ENCODE results near the gene TAF1B.

DNA sequence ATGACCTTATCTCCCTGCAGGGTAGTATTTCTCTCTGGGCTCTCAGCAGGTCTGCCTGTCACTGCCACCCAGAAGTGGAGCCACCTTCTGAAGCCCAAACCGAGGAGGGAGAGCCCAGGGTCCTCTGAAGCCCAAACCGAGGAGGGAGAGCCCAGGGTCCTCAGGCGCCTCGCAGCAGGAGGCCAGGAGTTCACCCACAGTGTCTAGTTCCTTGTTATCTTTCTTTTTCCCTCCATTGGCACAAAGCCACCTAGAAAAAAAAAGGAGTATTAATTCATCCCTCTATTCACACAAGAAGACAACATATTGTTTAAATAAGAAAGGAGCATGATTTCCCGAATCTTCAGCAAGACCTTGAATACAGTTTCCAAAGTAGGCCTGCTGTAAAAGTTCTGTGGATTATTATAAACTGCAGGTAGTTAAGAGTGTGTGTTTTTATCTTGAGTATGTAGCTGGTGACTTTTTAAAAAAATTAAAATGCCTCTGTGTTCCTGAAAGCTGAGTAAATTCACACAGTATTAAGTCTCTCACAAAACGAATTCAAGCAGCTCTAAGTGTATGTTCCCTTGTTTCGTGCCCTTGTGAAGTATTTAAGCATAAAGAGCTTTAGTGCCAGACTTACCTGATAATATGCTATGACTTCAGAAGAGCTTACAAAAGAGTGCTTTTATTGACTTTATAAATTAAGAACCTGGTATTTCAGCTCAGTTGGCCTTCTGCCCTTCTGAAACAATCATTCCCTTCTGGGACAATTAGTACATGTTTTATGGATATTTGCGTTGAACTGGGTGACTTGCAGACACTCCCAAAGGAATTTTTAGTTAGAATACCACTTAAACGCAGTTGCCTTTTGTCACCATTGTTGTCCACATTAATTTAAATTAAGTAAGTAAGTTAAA is 96.6 kb downstream of the TAF1B start:
- TF ChIP-seq, protein P1, sequence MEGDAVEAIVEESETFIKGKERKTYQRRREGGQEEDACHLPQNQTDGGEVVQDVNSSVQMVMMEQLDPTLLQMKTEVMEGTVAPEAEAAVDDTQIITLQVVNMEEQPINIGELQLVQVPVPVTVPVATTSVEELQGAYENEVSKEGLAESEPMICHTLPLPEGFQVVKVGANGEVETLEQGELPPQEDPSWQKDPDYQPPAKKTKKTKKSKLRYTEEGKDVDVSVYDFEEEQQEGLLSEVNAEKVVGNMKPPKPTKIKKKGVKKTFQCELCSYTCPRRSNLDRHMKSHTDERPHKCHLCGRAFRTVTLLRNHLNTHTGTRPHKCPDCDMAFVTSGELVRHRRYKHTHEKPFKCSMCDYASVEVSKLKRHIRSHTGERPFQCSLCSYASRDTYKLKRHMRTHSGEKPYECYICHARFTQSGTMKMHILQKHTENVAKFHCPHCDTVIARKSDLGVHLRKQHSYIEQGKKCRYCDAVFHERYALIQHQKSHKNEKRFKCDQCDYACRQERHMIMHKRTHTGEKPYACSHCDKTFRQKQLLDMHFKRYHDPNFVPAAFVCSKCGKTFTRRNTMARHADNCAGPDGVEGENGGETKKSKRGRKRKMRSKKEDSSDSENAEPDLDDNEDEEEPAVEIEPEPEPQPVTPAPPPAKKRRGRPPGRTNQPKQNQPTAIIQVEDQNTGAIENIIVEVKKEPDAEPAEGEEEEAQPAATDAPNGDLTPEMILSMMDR (conservative IDR thresholded peaks at IDR 0.05; ENCODE audit: low read depth, low read length) = no peak
- no peak for TF ChIP-seq EZH2 (IDR thresholded peaks at IDR 0.05; ENCODE audit: borderline replicate concordance, low read depth, low read length, poor library complexity, severe bottlenecking)
